IMR-90 (cell line): ENCODE data around the gene STX8. TPM values are rescaled to one million over a fixed set of nuclear protein-coding genes. Genes with fewer than 3 reads are reported as not detected.

Experiments used
- ATAC-seq: fragments of 200-7000 bp; cut with Tn5 transposase; 2 replicates; pipeline ENCODE4 v1.9.1; 2020; ENCODE audit warnings: low read depth, mild to moderate bottlenecking, moderate library complexity
- BruUV-seq: library from RNA; stranded (reverse); fragments of 400-500 nt; replicated peaks from 2 replicates; lab custom pipeline; 2021; lab: Mats Ljungman, UMichigan
- CTCF ChIA-PET: fragments of 300-600 bp; formaldehyde crosslinking; extraction: SDS; loops from one replicate; lab custom pipeline; 2021; ENCODE audit warnings: antibody characterized with exemption; lab: Yijun Ruan, JAX
- POLR2A ChIA-PET: fragments of 300-600 bp; sonication (Branson Sonifier 250); formaldehyde crosslinking; loops from one replicate; lab custom pipeline; 2022; ENCODE audit warnings: antibody characterized with exemption; ENCODE audit not compliant: unreplicated experiment; lab: Charles Lee
- DNase-seq: peaks from one replicate; pipeline ENCODE4 v3.0.0; 2013
- H2AFZ ChIP-seq: replicated peaks from 2 replicates; pipeline ENCODE3; 2013; ENCODE audit warnings: low read length, mild to moderate bottlenecking; ENCODE audit not compliant: poor library complexity
- H2AK5ac ChIP-seq: 2 replicates; pipeline ENCODE4 v1.6.1; 2013; ENCODE audit warnings: low read depth, low read length, inconsistent platforms
- H2AK9ac ChIP-seq: replicated peaks from 2 replicates; pipeline ENCODE3; 2013; ENCODE audit warnings: mild to moderate bottlenecking, low read depth, low read length, moderate library complexity; ENCODE audit not compliant: poor library complexity
- H2BK120ac ChIP-seq: 2 replicates; pipeline ENCODE4 v1.6.1; 2013; ENCODE audit warnings: low read depth, low read length, inconsistent platforms
- H2BK15ac ChIP-seq: 3 replicates; pipeline ENCODE4 v1.6.1; 2013; ENCODE audit warnings: low read depth, low read length, inconsistent platforms
- H2BK20ac ChIP-seq: 2 replicates; pipeline ENCODE4 v1.6.1; 2013; ENCODE audit warnings: low read depth, mild to moderate bottlenecking, inconsistent platforms, low read length, moderate library complexity
- H2BK5ac ChIP-seq: 2 replicates; pipeline ENCODE4 v1.6.1; 2013; ENCODE audit warnings: mild to moderate bottlenecking, low read depth, low read length, inconsistent platforms; ENCODE audit not compliant: poor library complexity, severe bottlenecking
- H3K14ac ChIP-seq: replicated peaks from 2 replicates; pipeline ENCODE4 v1.6.1; 2013; ENCODE audit warnings: low read depth, low read length, inconsistent platforms
- H3K18ac ChIP-seq: 2 replicates; pipeline ENCODE4 v1.6.1; 2013; ENCODE audit warnings: low read depth, low read length, control low read depth
- H3K23ac ChIP-seq: 2 replicates; pipeline ENCODE4 v1.6.1; 2013; ENCODE audit warnings: low read depth, low read length, inconsistent platforms
- H3K27ac ChIP-seq: 2 replicates; pipeline ENCODE4 v1.5.1; 2013; ENCODE audit warnings: mild to moderate bottlenecking, control low read depth, low read length; ENCODE audit not compliant: insufficient read depth
- H3K27me3 ChIP-seq: 2 replicates; pipeline ENCODE4 v1.6.1; 2013; ENCODE audit warnings: low read length; ENCODE audit not compliant: control insufficient read depth, insufficient read depth
- H3K36me3 ChIP-seq: 2 replicates; pipeline ENCODE4 v1.6.1; 2013; ENCODE audit warnings: low read length, mixed read lengths; ENCODE audit not compliant: control insufficient read depth, insufficient read depth
- H3K4ac ChIP-seq: 2 replicates; pipeline ENCODE4 v1.6.1; 2013; ENCODE audit warnings: low read depth, low read length, inconsistent platforms
- H3K4me1 ChIP-seq: 2 replicates; pipeline ENCODE4 v1.6.1; 2013; ENCODE audit warnings: low read length, mixed read lengths; ENCODE audit not compliant: control insufficient read depth, insufficient read depth
- H3K4me2 ChIP-seq: 2 replicates; pipeline ENCODE4 v1.6.1; 2013; ENCODE audit warnings: low read depth, mild to moderate bottlenecking, control low read depth, low read length, moderate library complexity
- H3K4me3 ChIP-seq: 2 replicates; pipeline ENCODE4 v1.5.1; 2013; ENCODE audit warnings: low read depth, mild to moderate bottlenecking, control low read depth, low read length, moderate library complexity; ENCODE audit not compliant: insufficient read depth
- H3K56ac ChIP-seq: 2 replicates; pipeline ENCODE4 v1.6.1; 2013; ENCODE audit warnings: low read length, inconsistent platforms; ENCODE audit not compliant: insufficient read depth; ENCODE audit errors: extremely low read depth
- H3K79me1 ChIP-seq, 2 experiments: 2 replicates each; pipeline ENCODE4 v1.6.1; 2013; ENCODE audit warnings: low read length in 2 of 2, inconsistent platforms in 1 of 2, low read depth in 1 of 2
- H3K9ac ChIP-seq: 2 replicates; pipeline ENCODE4 v1.6.1; 2013; ENCODE audit warnings: low read depth, low read length, control low read depth
- H3K9me1 ChIP-seq: 2 replicates; pipeline ENCODE4 v1.6.1; 2013; ENCODE audit warnings: low read length, inconsistent platforms; ENCODE audit not compliant: insufficient read depth
- H3K9me3 ChIP-seq: 2 replicates; pipeline ENCODE4 v1.6.1; 2013; ENCODE audit warnings: low read length; ENCODE audit not compliant: control insufficient read depth, insufficient read depth
- H4K20me1 ChIP-seq: 2 replicates; pipeline ENCODE4 v1.6.1; 2013; ENCODE audit warnings: low read length, inconsistent platforms; ENCODE audit not compliant: insufficient read depth
- H4K5ac ChIP-seq: 2 replicates; pipeline ENCODE4 v1.6.1; 2013; ENCODE audit warnings: mild to moderate bottlenecking, low read depth, low read length, control low read depth
- H4K8ac ChIP-seq, 2 experiments: 2 replicates each; pipeline ENCODE4 v1.6.1; 2013; ENCODE audit warnings: low read depth in 2 of 2, low read length in 2 of 2, control low read depth in 1 of 2, inconsistent platforms in 1 of 2
- H4K91ac ChIP-seq: 2 replicates; pipeline ENCODE4 v1.6.1; 2013; ENCODE audit warnings: low read depth, low read length, inconsistent platforms; ENCODE audit not compliant: insufficient read depth
- BHLHE40 ChIP-seq: fragments of 150-350 bp; IDR thresholded peaks from 2 replicates; pipeline ENCODE4 v1.6.1; 2016; ENCODE audit warnings: mild to moderate bottlenecking, low read depth, low read length
- CEBPB ChIP-seq: IDR thresholded peaks from 2 replicates; pipeline ENCODE4 v1.6.1; 2012; ENCODE audit warnings: low read depth, low read length, improper control_type of control experiment
- CHD1 ChIP-seq: IDR thresholded peaks from 2 replicates; pipeline ENCODE4 v1.6.1; 2012; ENCODE audit warnings: low read depth, low read length, improper control_type of control experiment
- FOS ChIP-seq: fragments of 150-350 bp; IDR thresholded peaks from 2 replicates; pipeline ENCODE4 v1.6.1; 2016; ENCODE audit warnings: low read depth, low read length
- MAFK ChIP-seq: IDR thresholded peaks from 2 replicates; pipeline ENCODE4 v1.6.1; 2012; ENCODE audit warnings: low read depth, low read length, improper control_type of control experiment
- MAZ ChIP-seq: IDR thresholded peaks from 2 replicates; pipeline ENCODE4 v1.6.1; 2012; ENCODE audit warnings: low read depth, mild to moderate bottlenecking, low read length, improper control_type of control experiment, moderate library complexity, borderline replicate concordance
- MXI1 ChIP-seq: IDR thresholded peaks from 2 replicates; pipeline ENCODE4 v1.6.1; 2012; ENCODE audit warnings: low read depth, mild to moderate bottlenecking, low read length, moderate library complexity, borderline replicate concordance
- NFE2L2 ChIP-seq: fragments of 150-350 bp; IDR thresholded peaks from 2 replicates; pipeline ENCODE4 v1.6.1; 2016; ENCODE audit warnings: low read depth, mild to moderate bottlenecking, low read length
- POLR2A ChIP-seq: IDR thresholded peaks from 2 replicates; pipeline ENCODE4 v1.6.1; 2012; ENCODE audit warnings: mild to moderate bottlenecking, low read depth, low read length
- RAD21 ChIP-seq: IDR thresholded peaks from 2 replicates; pipeline ENCODE4 v1.6.1; 2012; ENCODE audit warnings: low read length, improper control_type of control experiment
- RCOR1 ChIP-seq: IDR thresholded peaks from 2 replicates; pipeline ENCODE4 v1.6.1; 2012; ENCODE audit warnings: mild to moderate bottlenecking, low read length, improper control_type of control experiment; ENCODE audit not compliant: insufficient replicate concordance
- RFX5 ChIP-seq: IDR thresholded peaks from 2 replicates; pipeline ENCODE4 v1.8.0; 2012; ENCODE audit warnings: low read depth, mild to moderate bottlenecking, low read length, moderate library complexity
- SMC3 ChIP-seq: fragments of 150-350 bp; IDR thresholded peaks from 2 replicates; pipeline ENCODE4 v1.6.1; 2016; ENCODE audit warnings: low read depth, mild to moderate bottlenecking, antibody characterized with exemption, low read length, moderate library complexity
- WGBS, 2 experiments: methylation state at CpG; one replicate each; pipeline versions ENCODE4 v1.1.5 to v1.1.7; 2013; ENCODE audit warnings: missing lambda C conversion rate in 2 of 2; ENCODE audit not compliant: insufficient read length in 1 of 2; ENCODE audit errors: extremely low coverage in 2 of 2; 5-methylcytosine and 5-hydroxymethylcytosine counted together
- dilution Hi-C: fragments of 300-500 bp; cut with HindIII; formaldehyde crosslinking; loops from one replicate; pipeline ENCODE4 v1.14.3; 2018; ENCODE audit warnings: low sequenced_read_pairs; ENCODE audit not compliant: unreplicated experiment
- in situ Hi-C: fragments of 300-500 bp; cut with MboI; formaldehyde crosslinking; loops from 3 replicates; pipeline ENCODE4 v1.14.3; 2019; ENCODE audit warnings: low sequenced_read_pairs, inconsistent platforms, mixed read lengths
- intact Hi-C: fragments of 100-400 bp; cut with micrococcal nuclease; formaldehyde crosslinking; loops from 2 replicates; pipeline ENCODE4 v1.10.0; 2022
- polyA plus RNA-seq, 3 experiments: library from polyadenylated mRNA; depleted of rRNA; stranded (reverse); fragments of >200 nt; gene quantifications; 2 replicates each; pipeline ENCODE4 v1.2.3, GENCODE V29; 2012; ENCODE audit warnings: low replicate concordance in 1 of 3
- total RNA-seq: library from RNA; depleted of rRNA; stranded (reverse); fragments of >200 nt; gene quantifications from 2 replicates; pipeline ENCODE4 v1.2.3, GENCODE V29; 2012
- TF ChIP-seq, protein P1 (sequence below): fragments of 150-350 bp; IDR thresholded peaks from 2 replicates; pipeline ENCODE4 v1.6.1; 2017; ENCODE audit warnings: mild to moderate bottlenecking, antibody characterized with exemption, low read length, low read depth
- TF ChIP-seq, protein P2 (sequence below): fragments of 150-350 bp; IDR thresholded peaks from 2 replicates; pipeline ENCODE4 v1.6.1; 2016; ENCODE audit warnings: low read depth, mild to moderate bottlenecking, low read length, moderate library complexity, borderline replicate concordance
- TF ChIP-seq, protein P3 (sequence below): conservative IDR thresholded peaks from 2 replicates; pipeline ENCODE4 v1.5.1; 2012; ENCODE audit warnings: mild to moderate bottlenecking, low read depth, low read length, improper control_type of control experiment

The STX8 gene
- total and polyA plus RNA-seq, 2 of the 4 experiments (the other 2 are of a cell fraction), result 26.5 to 47.0 TPM

DNA sequence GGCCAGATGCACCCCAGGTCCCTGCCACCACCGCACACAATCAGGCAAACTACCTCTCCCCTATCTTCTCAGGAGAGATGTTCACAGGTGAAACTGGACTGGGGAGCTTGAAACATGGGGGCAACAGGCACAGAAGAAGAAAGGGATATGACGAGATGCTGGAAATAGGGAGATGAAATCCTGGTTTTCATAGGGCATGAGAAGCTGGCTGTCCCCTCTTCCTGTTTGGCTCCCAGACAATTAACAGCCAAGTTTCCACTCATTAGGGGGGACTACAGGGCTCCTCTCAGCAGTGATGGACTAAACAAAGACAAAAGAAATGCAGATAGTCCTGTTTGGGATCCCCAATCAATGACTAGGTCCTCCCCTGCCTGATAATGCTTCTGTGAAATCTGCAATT lies 288.3 kb downstream of the STX8 start:
- no peak overlapping the region for H2BK120ac ChIP-seq
- no peak overlapping the region for H3K14ac ChIP-seq
- no peak overlapping the region for H2AFZ ChIP-seq
- no peak overlapping the region for H4K5ac ChIP-seq
- H2AK9ac ChIP-seq, result no peak overlapping the region
- dilution Hi-C loops, result no loop called here
- H3K18ac ChIP-seq, result no peak overlapping the region
- no peak overlapping the region for H3K27ac ChIP-seq
- intact Hi-C loops, result no loop called here
- H2AK5ac ChIP-seq, result no peak overlapping the region
- H4K8ac ChIP-seq, result no peak overlapping the region
- WGBS, 2 experiments, result no CpG with 5 or more reads among the region's 2 CpGs
- CTCF ChIA-PET, result no interaction called here
- TF ChIP-seq BHLHE40, result no peak
- no peak for TF ChIP-seq MAZ
- TF ChIP-seq MXI1, result no peak
- TF ChIP-seq, protein P1, sequence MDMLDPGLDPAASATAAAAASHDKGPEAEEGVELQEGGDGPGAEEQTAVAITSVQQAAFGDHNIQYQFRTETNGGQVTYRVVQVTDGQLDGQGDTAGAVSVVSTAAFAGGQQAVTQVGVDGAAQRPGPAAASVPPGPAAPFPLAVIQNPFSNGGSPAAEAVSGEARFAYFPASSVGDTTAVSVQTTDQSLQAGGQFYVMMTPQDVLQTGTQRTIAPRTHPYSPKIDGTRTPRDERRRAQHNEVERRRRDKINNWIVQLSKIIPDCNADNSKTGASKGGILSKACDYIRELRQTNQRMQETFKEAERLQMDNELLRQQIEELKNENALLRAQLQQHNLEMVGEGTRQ, result no peak
- no peak for TF ChIP-seq RFX5
- TF ChIP-seq CHD1, result no peak
- TF ChIP-seq, protein P2, sequence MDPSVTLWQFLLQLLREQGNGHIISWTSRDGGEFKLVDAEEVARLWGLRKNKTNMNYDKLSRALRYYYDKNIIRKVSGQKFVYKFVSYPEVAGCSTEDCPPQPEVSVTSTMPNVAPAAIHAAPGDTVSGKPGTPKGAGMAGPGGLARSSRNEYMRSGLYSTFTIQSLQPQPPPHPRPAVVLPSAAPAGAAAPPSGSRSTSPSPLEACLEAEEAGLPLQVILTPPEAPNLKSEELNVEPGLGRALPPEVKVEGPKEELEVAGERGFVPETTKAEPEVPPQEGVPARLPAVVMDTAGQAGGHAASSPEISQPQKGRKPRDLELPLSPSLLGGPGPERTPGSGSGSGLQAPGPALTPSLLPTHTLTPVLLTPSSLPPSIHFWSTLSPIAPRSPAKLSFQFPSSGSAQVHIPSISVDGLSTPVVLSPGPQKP, result no peak
- no peak for TF ChIP-seq POLR2A
- TF ChIP-seq FOS, result no peak
- TF ChIP-seq, protein P3, sequence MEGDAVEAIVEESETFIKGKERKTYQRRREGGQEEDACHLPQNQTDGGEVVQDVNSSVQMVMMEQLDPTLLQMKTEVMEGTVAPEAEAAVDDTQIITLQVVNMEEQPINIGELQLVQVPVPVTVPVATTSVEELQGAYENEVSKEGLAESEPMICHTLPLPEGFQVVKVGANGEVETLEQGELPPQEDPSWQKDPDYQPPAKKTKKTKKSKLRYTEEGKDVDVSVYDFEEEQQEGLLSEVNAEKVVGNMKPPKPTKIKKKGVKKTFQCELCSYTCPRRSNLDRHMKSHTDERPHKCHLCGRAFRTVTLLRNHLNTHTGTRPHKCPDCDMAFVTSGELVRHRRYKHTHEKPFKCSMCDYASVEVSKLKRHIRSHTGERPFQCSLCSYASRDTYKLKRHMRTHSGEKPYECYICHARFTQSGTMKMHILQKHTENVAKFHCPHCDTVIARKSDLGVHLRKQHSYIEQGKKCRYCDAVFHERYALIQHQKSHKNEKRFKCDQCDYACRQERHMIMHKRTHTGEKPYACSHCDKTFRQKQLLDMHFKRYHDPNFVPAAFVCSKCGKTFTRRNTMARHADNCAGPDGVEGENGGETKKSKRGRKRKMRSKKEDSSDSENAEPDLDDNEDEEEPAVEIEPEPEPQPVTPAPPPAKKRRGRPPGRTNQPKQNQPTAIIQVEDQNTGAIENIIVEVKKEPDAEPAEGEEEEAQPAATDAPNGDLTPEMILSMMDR, result no peak
- TF ChIP-seq CEBPB, result no peak
- no peak for TF ChIP-seq MAFK
- no peak for TF ChIP-seq RAD21
- TF ChIP-seq SMC3, result no peak
- no peak for TF ChIP-seq NFE2L2
- no peak for TF ChIP-seq RCOR1
- POLR2A ChIA-PET, result no interaction called here
- H3K9me1 ChIP-seq, result no peaks in the 10 kb centered on the region
- no peak overlapping the region for H3K23ac ChIP-seq
- H4K20me1 ChIP-seq, result no peaks in the 10 kb centered on the region
- no peaks in the 10 kb centered on the region for H3K27me3 ChIP-seq
- H2BK15ac ChIP-seq, result no peak overlapping the region
- H2BK5ac ChIP-seq, result no peak overlapping the region
- H3K4ac ChIP-seq, result no peak overlapping the region
- H3K56ac ChIP-seq, result no peak overlapping the region
- H4K91ac ChIP-seq, result no peak overlapping the region
- BruUV-seq, result no TSS peak
- no peak for ATAC-seq
- H3K36me3 ChIP-seq, result no peaks in the 10 kb centered on the region
- no peak overlapping the region for H2BK20ac ChIP-seq
- no peak for DNase-seq
- H3K4me3 ChIP-seq, result no peak overlapping the region
- H3K9ac ChIP-seq, result no peak overlapping the region
- H3K4me2 ChIP-seq, result no peak overlapping the region
- peaks cover 4% of the 10 kb centered on the region; the same call in 1 of the 2 replicates for H3K4me1 ChIP-seq
- no peaks in the 10 kb centered on the region for H3K79me1 ChIP-seq
- no peaks in the 10 kb centered on the region for H3K9me3 ChIP-seq
- in situ Hi-C loops, result no loop called here
